Psoas muscle (tissue), 8 donors: ENCODE results near the gene KLHL17. TPM values are rescaled to one million over a fixed set of nuclear protein-coding genes. Genes with fewer than 3 reads are reported as not detected.

Source experiments
- ATAC-seq, 4 donors: fragments of 200-7000 bp; cut with Tn5 transposase; one replicate each; pipeline ENCODE4 v1.9.1; 2020; ENCODE audit warnings: moderate library complexity in 3 of 4, mild to moderate bottlenecking in 2 of 4
- DNase-seq, 2 donors: peaks; one replicate each; pipeline ENCODE4 v3.0.0-alpha.2; 2020
- H3K27ac ChIP-seq: fragments of 200-600 bp; one replicate; pipeline ENCODE4 v1.8.0; 2022
- H3K27me3 ChIP-seq, 3 donors: fragments of 200-600 bp in 1 of 3; one replicate each; pipeline versions ENCODE4 v1.6.1 to v1.8.0; 2013 to 2022; ENCODE audit warnings: low read length in 2 of 3, mild to moderate bottlenecking in 2 of 3, moderate library complexity in 1 of 3; ENCODE audit not compliant: insufficient read depth in 3 of 3
- H3K36me3 ChIP-seq, 2 donors: fragments of 200-600 bp in 1 of 2; one replicate each; pipeline versions ENCODE4 v1.6.1 to v1.8.0; 2013 to 2022; ENCODE audit warnings: low read depth in 1 of 2, mild to moderate bottlenecking in 1 of 2, moderate library complexity in 1 of 2; ENCODE audit not compliant: insufficient read depth in 1 of 2
- H3K4me1 ChIP-seq: fragments of 200-600 bp; one replicate; pipeline ENCODE4 v1.8.0; 2022
- H3K4me3 ChIP-seq: fragments of 200-600 bp; one replicate; pipeline ENCODE4 v1.8.0; 2022; ENCODE audit warnings: mild to moderate bottlenecking
- H3K9me3 ChIP-seq: fragments of 200-600 bp; one replicate; pipeline ENCODE4 v1.8.0; 2022
- CTCF ChIP-seq: fragments of 200-600 bp; IDR thresholded peaks from one replicate; pipeline ENCODE4 v1.8.0; 2022; ENCODE audit warnings: antibody characterized with exemption
- WGBS, 3 donors: extraction: QIAGEN DNeasy Blood & Tissue Kit; methylation state at CpG; one replicate each; pipeline versions ENCODE4 v1.1.6 to v1.1.7; 2013; 5-methylcytosine and 5-hydroxymethylcytosine counted together
- intact Hi-C, 2 donors: fragments of 100-400 bp; cut with DNase I; formaldehyde crosslinking; loops; one replicate each; pipeline versions ENCODE4 v1.11.0 to v1.14.2; 2022
- polyA plus RNA-seq, 3 donors: library from polyadenylated mRNA; stranded (reverse); fragments of 200-250 nt; gene quantifications; one replicate each; pipeline ENCODE4 v1.2.3, GENCODE V29; 2013
- total RNA-seq, 4 donors: library from RNA; stranded (reverse); fragmentation: NEBNext Ultra II Directional in 2 of 4; extraction: Animal tissue kit (Norgen Biotek cat#: 25700) in 2 of 4; gene quantifications; one replicate each; pipeline versions ENCODE4 v1.2.1 to v1.2.4, GENCODE V29; 2021 to 2023
- donor health status: healthy with polysubstance abuse.
- donor health status: DM: no; HTN: no; CAD: no; lungs with moderate emphysema.
- donor health status: Bipolar disorder and iron deficiency.
- donor health status: healthy.
- donor health status: DM: yes; HTN: yes; CAD: no.
- donor health status: DM: no; HTN: no; CAD: no.
- donor health status: DM: no; HTN: no; CAD: no.
- donor health status: DM: yes; HTN: yes; CAD: no.

The KLHL17 gene
- total and polyA plus RNA-seq, 7 donors = 2.1 to 5.5 (median 3.4) TPM

GRCh38 chr1:928825-929661 lies 31.3 kb upstream of the KLHL17 start:
- WGBS, 3 donors = 55 to 68% (median 57%) methylated on average over 40 of the region's 40 CpGs
- H3K4me3 ChIP-seq = no peak overlapping the region
- ATAC-seq = no peak
- H3K27me3 ChIP-seq = peaks cover 0 to 89% (median 27%) of the 10 kb centered on the region in 3 donors
- DNase-seq = no peak
- H3K36me3 ChIP-seq = no peaks in the 10 kb centered on the region
- intact Hi-C loops = no loop called here
- TF ChIP-seq CTCF = no peak
- peaks cover 5% of the 10 kb centered on the region for H3K4me1 ChIP-seq
- H3K9me3 ChIP-seq = no peaks in the 10 kb centered on the region
- no peak overlapping the region for H3K27ac ChIP-seq

- Histone ChIP-seq H3K27me3 (peaks cover 0 to 81% (median 23%) of the 10 kb centered on the region in 3 donors), H3K27ac (no peak overlapping the region), H3K36me3 (no peaks in the 10 kb centered on the region), H3K4me3 (no peak overlapping the region), H3K4me1 (peaks cover under 1% of the 10 kb centered on the region), H3K9me3 (no peaks in the 10 kb centered on the region)
- no peak for ATAC-seq
- no peak for TF ChIP-seq CTCF
- intact Hi-C loops = no loop called here
- WGBS, 3 donors = 75 to 82% (median 76%) methylated on average over 30 to 40 of the region's 40 CpGs
- DNase-seq = no peak
Measured at GRCh38 chr1:929712-930632, 30.4 kb upstream of the KLHL17 start.

GRCh38 chr1:930633-931138 lies 29.7 kb upstream of the KLHL17 start:
- intact Hi-C loops = no loop called here

More at GRCh38 chr1:930633-931138, 29.7 kb upstream of the KLHL17 start:
- no peak for TF ChIP-seq CTCF
- no peak for ATAC-seq
- Histone ChIP-seq H3K9me3 (no peaks in the 10 kb centered on the region), H3K27ac (no peak overlapping the region), H3K4me1 (peaks cover 5% of the 10 kb centered on the region), H3K4me3 (no peak overlapping the region), H3K27me3 (peaks cover 0 to 84% (median 25%) of the 10 kb centered on the region in 3 donors), H3K36me3 (no peaks in the 10 kb centered on the region)
- WGBS, 3 donors = 46 to 67% (median 48%) methylated on average over 16 to 18 of the region's 18 CpGs
- DNase-seq = no peak
